Ovary (tissue), 3 donors: ENCODE data around the gene ARVCF.

Experiments used
- EP300 ChIP-seq: sonication (generic); formaldehyde crosslinking; IDR thresholded peaks from one replicate; pipeline ENCODE4 v1.6.1; 2017; ENCODE audit warnings: antibody characterized with exemption
- POLR2A ChIP-seq: fragments of 450-650 bp; IDR thresholded peaks from one replicate; pipeline ENCODE4 v1.6.1; 2017; ENCODE audit warnings: antibody characterized with exemption, mild to moderate bottlenecking, moderate library complexity
- TF ChIP-seq, protein P1 (sequence below), 3 donors: fragments of 450-650 bp in 2 of 3; fragments of 200-600 bp in 1 of 3; IDR thresholded peaks; one replicate each; pipeline versions ENCODE4 v1.5.1 to v1.8.0; 2016 to 2022; ENCODE audit warnings: antibody characterized with exemption in 3 of 3, mild to moderate bottlenecking in 1 of 3
- donor health status: DM: no; HTN: no; CAD: no.

DNA sequence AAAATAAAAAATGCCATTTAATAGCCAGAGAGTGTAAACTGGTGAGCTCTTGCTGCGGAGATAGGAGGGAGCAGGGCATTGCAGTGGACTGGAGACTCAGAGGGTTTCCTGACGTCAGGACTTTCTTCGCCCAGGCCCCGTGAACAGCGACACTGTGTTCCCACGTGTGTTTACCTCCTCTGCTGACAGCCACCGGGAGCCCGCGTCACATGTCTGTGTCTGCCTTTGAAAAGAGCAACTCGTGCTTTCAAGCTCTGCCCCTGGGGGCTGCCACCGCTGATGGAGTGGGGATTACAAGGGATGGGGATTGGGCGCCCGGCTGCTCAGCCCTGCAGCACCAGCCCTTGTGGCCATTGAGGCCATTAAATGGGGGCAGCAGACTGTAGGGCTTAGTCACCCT lies 7.6 kb upstream of the ARVCF start:
- TF ChIP-seq, protein P1, sequence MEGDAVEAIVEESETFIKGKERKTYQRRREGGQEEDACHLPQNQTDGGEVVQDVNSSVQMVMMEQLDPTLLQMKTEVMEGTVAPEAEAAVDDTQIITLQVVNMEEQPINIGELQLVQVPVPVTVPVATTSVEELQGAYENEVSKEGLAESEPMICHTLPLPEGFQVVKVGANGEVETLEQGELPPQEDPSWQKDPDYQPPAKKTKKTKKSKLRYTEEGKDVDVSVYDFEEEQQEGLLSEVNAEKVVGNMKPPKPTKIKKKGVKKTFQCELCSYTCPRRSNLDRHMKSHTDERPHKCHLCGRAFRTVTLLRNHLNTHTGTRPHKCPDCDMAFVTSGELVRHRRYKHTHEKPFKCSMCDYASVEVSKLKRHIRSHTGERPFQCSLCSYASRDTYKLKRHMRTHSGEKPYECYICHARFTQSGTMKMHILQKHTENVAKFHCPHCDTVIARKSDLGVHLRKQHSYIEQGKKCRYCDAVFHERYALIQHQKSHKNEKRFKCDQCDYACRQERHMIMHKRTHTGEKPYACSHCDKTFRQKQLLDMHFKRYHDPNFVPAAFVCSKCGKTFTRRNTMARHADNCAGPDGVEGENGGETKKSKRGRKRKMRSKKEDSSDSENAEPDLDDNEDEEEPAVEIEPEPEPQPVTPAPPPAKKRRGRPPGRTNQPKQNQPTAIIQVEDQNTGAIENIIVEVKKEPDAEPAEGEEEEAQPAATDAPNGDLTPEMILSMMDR (IDR thresholded peaks at IDR 0.05) = no peak
- TF ChIP-seq POLR2A = no peak
- TF ChIP-seq EP300 = no peak
